ENCODE results near the gene FXYD6.
"Not testable (repeated sequence)": the region's sequence is repeated elsewhere in the genome, so short reads cannot be mapped to it uniquely, and the experiment has no call there.

FXYD6 gene

DNA sequence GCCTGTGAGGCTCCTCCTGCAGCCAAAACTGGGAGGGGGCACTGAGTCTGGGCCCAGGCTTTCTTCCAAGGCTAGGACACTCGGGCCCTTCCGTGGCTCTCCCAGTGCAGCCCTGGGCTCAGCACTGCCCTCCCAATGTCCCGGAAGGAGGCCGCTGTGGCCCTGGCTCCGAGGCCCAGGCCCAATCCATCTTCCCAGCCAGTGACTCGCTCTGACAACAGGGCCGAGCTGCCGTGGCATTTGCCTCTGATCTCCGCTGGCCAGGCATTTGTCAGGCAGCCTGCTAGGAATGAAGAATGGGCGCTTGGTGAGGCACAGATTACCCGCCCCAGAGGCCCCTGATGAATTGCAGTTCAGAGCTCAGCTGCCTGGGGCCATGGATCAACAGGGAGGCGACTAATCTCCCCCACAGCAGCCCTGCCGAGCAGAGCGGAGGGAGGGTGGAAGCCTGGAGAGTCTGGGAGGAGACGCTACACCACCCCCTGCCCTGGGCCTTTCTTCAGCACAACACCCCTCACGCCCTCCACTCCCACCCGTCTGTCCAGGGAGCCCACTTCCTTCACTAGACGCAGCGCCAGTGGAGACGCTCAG, 60.2 kb downstream of the FXYD6 start:
- DNase-seq: no peak

DNA sequence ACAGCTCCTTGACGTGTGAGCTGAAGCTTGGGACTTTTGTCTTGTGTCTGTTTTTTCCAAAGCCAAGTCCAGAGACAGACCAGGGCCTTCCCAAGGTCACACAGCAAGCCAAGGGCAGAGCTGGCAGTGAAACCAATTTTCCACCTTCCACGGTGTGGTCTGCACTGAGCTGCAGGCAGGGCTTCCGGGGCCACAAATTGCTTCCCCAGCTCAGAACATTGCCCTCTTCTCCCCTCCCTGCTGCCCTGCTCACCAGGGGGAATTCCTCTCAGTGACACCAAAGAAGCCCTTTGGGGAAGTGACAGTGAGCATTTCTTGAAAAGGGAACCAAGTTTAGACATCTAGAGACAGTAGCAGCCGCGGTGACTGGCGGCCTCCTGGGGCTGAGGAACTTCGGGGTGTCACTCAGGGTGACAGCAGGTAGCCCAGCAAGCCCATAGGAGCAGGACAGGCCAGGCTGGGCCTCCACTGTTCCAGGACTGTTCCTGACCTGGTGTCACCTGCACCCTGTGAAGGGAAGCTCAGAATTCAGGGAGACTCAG, 61.1 kb downstream of the FXYD6 start:
- peak; percentile 87 to 88 for DNase-seq

- DNase-seq: peak; percentile 84 to 86
These were observed 61.6 kb downstream of the FXYD6 start for GRCh38 chr11:117814766-117815261.

- no peak for DNase-seq
These were observed 62.2 kb downstream of the FXYD6 start for GRCh38 chr11:117814204-117814765.

DNA sequence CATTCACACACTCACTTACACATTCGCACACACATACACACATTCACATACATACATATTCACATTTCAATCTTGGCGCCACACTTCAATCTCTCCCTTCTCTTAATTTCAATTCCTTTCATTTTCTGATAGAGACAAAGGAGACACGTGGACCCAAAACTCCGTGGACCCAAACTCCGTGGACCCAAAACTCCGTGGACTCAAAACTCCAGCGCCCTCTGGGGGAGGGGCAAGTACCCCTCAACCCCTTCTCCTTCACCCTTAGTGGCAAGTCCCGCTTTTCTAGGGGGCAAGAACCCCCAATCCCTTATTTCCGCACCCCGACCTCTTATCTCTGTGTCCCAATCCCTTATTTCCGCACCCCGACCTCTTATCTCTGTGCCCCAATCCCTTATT, 66.4 kb downstream of the FXYD6 start:
- not testable (repeated sequence) for DNase-seq

DNA sequence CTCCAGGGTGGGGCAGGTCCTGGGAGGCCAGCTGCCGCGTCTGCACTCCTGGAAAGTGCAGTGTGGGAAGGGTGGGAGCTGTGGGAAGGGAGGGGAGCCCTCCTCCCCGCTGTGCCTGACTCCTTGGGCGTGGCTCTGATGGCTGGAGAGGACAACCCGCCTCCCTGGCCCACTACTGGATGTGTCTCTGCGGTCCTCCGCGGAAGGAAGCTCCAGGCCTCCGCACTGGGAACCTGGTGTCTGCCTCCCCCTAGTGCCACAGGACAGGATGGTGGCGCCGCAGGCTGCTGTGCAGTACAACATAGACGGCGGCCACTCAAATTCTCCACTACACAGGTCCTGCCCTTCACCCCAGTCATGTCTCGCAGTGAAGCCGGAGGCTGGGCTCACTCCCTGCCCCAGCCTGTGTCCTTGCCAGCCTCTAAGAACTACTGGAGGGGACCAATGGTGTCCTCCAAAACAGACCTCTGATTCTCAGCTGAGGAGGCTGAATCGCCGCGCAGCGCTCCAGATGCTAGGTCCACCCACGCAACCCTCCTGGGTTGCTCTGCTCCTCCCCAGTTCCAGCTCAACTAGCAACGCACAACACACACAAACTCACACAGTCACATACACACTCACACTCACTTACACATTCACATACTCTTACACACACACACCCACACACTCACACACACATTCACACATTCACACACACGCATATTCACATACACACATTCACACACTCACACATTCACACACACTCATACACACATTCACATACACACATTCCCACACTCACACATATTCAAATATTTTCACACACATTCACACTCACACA, 67.0 kb downstream of the FXYD6 start:
- DNase-seq: peak; percentile 39 to 64

GRCh38 chr11:117808784-117809183, 67.7 kb downstream of the FXYD6 start:
- no peak for DNase-seq

- peak; percentile 71 to 80 for DNase-seq
These were observed 68.8 kb downstream of the FXYD6 start for GRCh38 chr11:117807482-117808327.

GRCh38 chr11:117806846-117807245, 69.6 kb downstream of the FXYD6 start:
- DNase-seq: peak in 1 of 2 donors; percentile 39

- DNase-seq: peak in 1 of 2 donors; percentile 40
These were observed 71.4 kb downstream of the FXYD6 start for GRCh38 chr11:117805045-117805444.

GRCh38 chr11:117803896-117804295, 72.6 kb downstream of the FXYD6 start:
- DNase-seq: no peak

GRCh38 chr11:117799634-117800033, 76.8 kb downstream of the FXYD6 start:
- DNase-seq: no peak

DNA sequence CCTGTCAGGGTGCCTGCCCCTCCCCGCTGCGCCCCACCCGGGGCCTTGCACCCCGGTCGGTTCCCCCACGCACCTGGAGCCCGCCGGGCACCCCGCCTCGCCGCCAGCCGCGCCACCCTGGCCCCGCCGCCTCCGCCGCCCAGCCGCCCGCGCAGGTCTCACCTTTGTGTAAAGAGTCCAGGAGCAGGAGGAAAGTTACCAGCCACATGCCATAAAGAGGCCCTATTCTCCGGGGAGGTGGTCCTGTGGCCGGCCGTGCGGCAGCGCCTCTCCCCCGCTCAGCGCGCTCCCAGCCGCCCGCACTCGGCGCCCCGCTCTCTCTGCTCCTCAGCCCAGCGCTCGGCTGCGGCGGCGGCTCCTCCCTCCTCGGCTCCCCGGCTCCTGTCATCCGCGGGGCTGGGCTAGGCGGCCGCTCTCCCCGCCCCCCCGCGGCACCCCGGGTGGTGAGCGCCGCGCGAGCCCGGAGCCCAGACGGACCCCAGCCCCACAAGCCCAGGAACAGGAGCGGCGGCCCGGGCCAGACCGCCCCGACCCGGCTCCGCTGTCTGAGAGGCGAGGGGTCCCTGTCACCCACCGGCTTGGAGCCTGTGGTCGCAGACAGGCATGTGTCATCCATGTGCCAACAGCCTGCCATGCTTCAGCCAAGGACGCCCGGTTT, 79.5 kb downstream of the FXYD6 start, which contains the start of gene DSCAML1:
Gene DSCAML1 (minus strand): TSS at position 345 of the 658 bp plus-strand sequence. CDS start 137 bp downstream, at position 208.
- peak; percentile 17 to 32 for DNase-seq

GRCh38 chr11:117796456-117796871, 80.0 kb downstream of the FXYD6 start:
- no peak for DNase-seq

- no peak for DNase-seq
These were observed 80.6 kb downstream of the FXYD6 start for GRCh38 chr11:117795638-117796455.

GRCh38 chr11:117794772-117795629, 81.5 kb downstream of the FXYD6 start:
- no peak for DNase-seq

DNA sequence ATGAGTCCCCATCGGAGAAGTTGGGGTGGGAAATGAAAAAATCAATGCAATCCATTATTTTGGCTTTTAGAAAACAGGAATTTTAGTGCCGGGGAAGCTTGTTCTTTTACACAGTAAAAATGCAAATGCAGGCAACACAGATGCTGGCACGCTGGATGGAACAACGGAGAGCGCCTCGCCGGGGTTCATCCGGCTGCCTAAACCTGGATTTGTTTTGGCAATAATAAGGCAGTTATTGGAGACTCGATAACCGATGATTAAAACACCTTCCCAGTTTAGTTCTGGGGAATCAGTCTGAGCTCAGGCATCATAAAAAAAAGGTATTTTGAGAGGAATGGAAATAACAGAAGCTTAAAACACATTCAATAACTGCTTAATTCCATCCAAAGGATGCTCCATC, 82.3 kb downstream of the FXYD6 start:
- no peak for DNase-seq

GRCh38 chr11:117793583-117793982, 82.9 kb downstream of the FXYD6 start:
- DNase-seq: no peak

- DNase-seq: no peak
These were observed 83.5 kb downstream of the FXYD6 start for GRCh38 chr11:117792992-117793391.

GRCh38 chr11:117792241-117792640, 84.2 kb downstream of the FXYD6 start:
- DNase-seq: no peak

All from CD4-positive, alpha-beta T cell treated with Interleukin-1 beta for 1 hour (primary cell).